Measurements from ENCODE around the gene ADGRV1.
"Not testable (repeated sequence)": the region's sequence is repeated elsewhere in the genome, so short reads cannot be mapped to it uniquely, and the experiment has no call there.

Gene ADGRV1

GRCh38 chr5:91042936-91043255 lies 484.3 kb downstream of the ADGRV1 start:
- no peaks in the 10 kb centered on the region for H3K9me3 Mint-ChIP-seq
- H3K36me3 Mint-ChIP-seq (ENCODE audit: insufficient read depth) = no peaks in the 10 kb centered on the region
- DNase-seq (ENCODE audit: low spot score in 2 of 2) = no peak
- H3K4me1 Mint-ChIP-seq = no peaks in the 10 kb centered on the region
- peaks cover 23% of the 10 kb centered on the region for H3K27me3 Mint-ChIP-seq
- no peak for ATAC-seq (replicated peaks; ENCODE audit: extremely low read depth, poor library complexity, severe bottlenecking)
- no peak overlapping the region for H3K4me3 Mint-ChIP-seq
- H3K27ac Mint-ChIP-seq (ENCODE audit: low read depth) = no peak overlapping the region

GRCh38 chr5:91048073-91048472 lies 489.5 kb downstream of the ADGRV1 start:
- Mint-ChIP-seq H3K36me3 (ENCODE audit: insufficient read depth) (no peaks in the 10 kb centered on the region), H3K9me3 (no peaks in the 10 kb centered on the region), H3K4me1 (no peaks in the 10 kb centered on the region), H3K4me3 (no peak overlapping the region), H3K27me3 (peaks cover 21% of the 10 kb centered on the region), H3K27ac (ENCODE audit: low read depth) (peak overlapping the region; percentile 14)
- DNase-seq (ENCODE audit: low spot score in 2 of 2) = no peak
- ATAC-seq (replicated peaks; ENCODE audit: extremely low read depth, poor library complexity, severe bottlenecking) = no peak

GRCh38 chr5:91049112-91049511 lies 490.5 kb downstream of the ADGRV1 start:
- ATAC-seq (replicated peaks; ENCODE audit: extremely low read depth, poor library complexity, severe bottlenecking) (no peak), DNase-seq (ENCODE audit: low spot score in 2 of 2) (no peak)
- peaks cover 31% of the 10 kb centered on the region for H3K27me3 Mint-ChIP-seq
- no peak overlapping the region for H3K4me3 Mint-ChIP-seq
- no peaks in the 10 kb centered on the region for H3K9me3 Mint-ChIP-seq
- H3K4me1 Mint-ChIP-seq = no peaks in the 10 kb centered on the region
- H3K27ac Mint-ChIP-seq (ENCODE audit: low read depth) = no peak overlapping the region
- H3K36me3 Mint-ChIP-seq (ENCODE audit: insufficient read depth) = no peaks in the 10 kb centered on the region

- ATAC-seq (replicated peaks; ENCODE audit: extremely low read depth, poor library complexity, severe bottlenecking) = no peak
- Mint-ChIP-seq H3K27me3 (peaks cover 29% of the 10 kb centered on the region), H3K4me3 (no peak overlapping the region), H3K9me3 (no peaks in the 10 kb centered on the region), H3K36me3 (ENCODE audit: insufficient read depth) (no peaks in the 10 kb centered on the region), H3K27ac (ENCODE audit: low read depth) (no peak overlapping the region), H3K4me1 (no peaks in the 10 kb centered on the region)
- DNase-seq (ENCODE audit: low spot score in 2 of 2) = no peak
Measured at GRCh38 chr5:91049800-91050199, 491.2 kb downstream of the ADGRV1 start.

GRCh38 chr5:91052411-91052810 lies 493.8 kb downstream of the ADGRV1 start:
- H3K36me3 Mint-ChIP-seq (ENCODE audit: insufficient read depth); H3K9me3 Mint-ChIP-seq; H3K4me1 Mint-ChIP-seq; ATAC-seq (replicated peaks; ENCODE audit: extremely low read depth, poor library complexity, severe bottlenecking); H3K27ac Mint-ChIP-seq (ENCODE audit: low read depth); H3K4me3 Mint-ChIP-seq; DNase-seq (ENCODE audit: low spot score in 2 of 2): not testable (repeated sequence)
- peaks cover 35% of the 10 kb centered on the region for H3K27me3 Mint-ChIP-seq

- ATAC-seq (replicated peaks; ENCODE audit: extremely low read depth, poor library complexity, severe bottlenecking) (no peak), DNase-seq (ENCODE audit: low spot score in 2 of 2) (no peak)
- Mint-ChIP-seq H3K4me1 (no peaks in the 10 kb centered on the region), H3K36me3 (ENCODE audit: insufficient read depth) (no peaks in the 10 kb centered on the region), H3K9me3 (no peaks in the 10 kb centered on the region), H3K27me3 (peaks cover 35% of the 10 kb centered on the region), H3K27ac (ENCODE audit: low read depth) (no peak overlapping the region), H3K4me3 (no peak overlapping the region)
Measured at GRCh38 chr5:91052977-91053740, 494.6 kb downstream of the ADGRV1 start.

GRCh38 chr5:91053741-91054025 lies 495.1 kb downstream of the ADGRV1 start:
- H3K4me3 Mint-ChIP-seq = no peak overlapping the region
- no peaks in the 10 kb centered on the region for H3K36me3 Mint-ChIP-seq (ENCODE audit: insufficient read depth)
- peaks cover 35% of the 10 kb centered on the region for H3K27me3 Mint-ChIP-seq
- ATAC-seq (replicated peaks; ENCODE audit: extremely low read depth, poor library complexity, severe bottlenecking) = no peak
- no peak overlapping the region for H3K27ac Mint-ChIP-seq (ENCODE audit: low read depth)
- no peak for DNase-seq (ENCODE audit: low spot score in 2 of 2)
- no peaks in the 10 kb centered on the region for H3K4me1 Mint-ChIP-seq
- H3K9me3 Mint-ChIP-seq = no peaks in the 10 kb centered on the region

- Mint-ChIP-seq H3K9me3 (no peaks in the 10 kb centered on the region), H3K27ac (ENCODE audit: low read depth) (no peak overlapping the region), H3K36me3 (ENCODE audit: insufficient read depth) (no peaks in the 10 kb centered on the region), H3K4me3 (no peak overlapping the region), H3K4me1 (no peaks in the 10 kb centered on the region), H3K27me3 (peaks cover 39% of the 10 kb centered on the region)
- ATAC-seq (replicated peaks; ENCODE audit: extremely low read depth, poor library complexity, severe bottlenecking) = no peak
- no peak for DNase-seq (ENCODE audit: low spot score in 2 of 2)
Measured at GRCh38 chr5:91058155-91058554, 499.6 kb downstream of the ADGRV1 start.

- no peak overlapping the region for H3K27ac Mint-ChIP-seq (ENCODE audit: low read depth)
- H3K27me3 Mint-ChIP-seq = peaks cover 39% of the 10 kb centered on the region
- DNase-seq (ENCODE audit: low spot score in 2 of 2) (no peak), ATAC-seq (replicated peaks; ENCODE audit: extremely low read depth, poor library complexity, severe bottlenecking) (no peak)
- no peaks in the 10 kb centered on the region for H3K36me3 Mint-ChIP-seq (ENCODE audit: insufficient read depth)
- no peaks in the 10 kb centered on the region for H3K9me3 Mint-ChIP-seq
- H3K4me3 Mint-ChIP-seq = no peak overlapping the region
- H3K4me1 Mint-ChIP-seq = no peaks in the 10 kb centered on the region
Measured at GRCh38 chr5:91058575-91058974, 500.0 kb downstream of the ADGRV1 start.

- peaks cover 39% of the 10 kb centered on the region for H3K27me3 Mint-ChIP-seq
- no peaks in the 10 kb centered on the region for H3K9me3 Mint-ChIP-seq
- no peak overlapping the region for H3K27ac Mint-ChIP-seq (ENCODE audit: low read depth)
- no peaks in the 10 kb centered on the region for H3K4me1 Mint-ChIP-seq
- no peak for DNase-seq (ENCODE audit: low spot score in 2 of 2)
- H3K4me3 Mint-ChIP-seq = no peak overlapping the region
- H3K36me3 Mint-ChIP-seq (ENCODE audit: insufficient read depth) = no peaks in the 10 kb centered on the region
- ATAC-seq (replicated peaks; ENCODE audit: extremely low read depth, poor library complexity, severe bottlenecking) = peak; percentile 36
Measured at GRCh38 chr5:91059409-91059808, 500.8 kb downstream of the ADGRV1 start.

GRCh38 chr5:91061094-91061493 lies 502.5 kb downstream of the ADGRV1 start:
- H3K27me3 Mint-ChIP-seq = peaks cover 48% of the 10 kb centered on the region
- DNase-seq (ENCODE audit: low spot score in 2 of 2) (no peak), ATAC-seq (replicated peaks; ENCODE audit: extremely low read depth, poor library complexity, severe bottlenecking) (no peak)
- no peak overlapping the region for H3K27ac Mint-ChIP-seq (ENCODE audit: low read depth)
- H3K4me3 Mint-ChIP-seq = no peak overlapping the region
- no peaks in the 10 kb centered on the region for H3K36me3 Mint-ChIP-seq (ENCODE audit: insufficient read depth)
- H3K4me1 Mint-ChIP-seq = no peaks in the 10 kb centered on the region
- H3K9me3 Mint-ChIP-seq = no peaks in the 10 kb centered on the region

- H3K4me1 Mint-ChIP-seq = no peaks in the 10 kb centered on the region
- ATAC-seq (replicated peaks; ENCODE audit: extremely low read depth, poor library complexity, severe bottlenecking) = no peak
- H3K27me3 Mint-ChIP-seq = peaks cover 45% of the 10 kb centered on the region
- H3K27ac Mint-ChIP-seq (ENCODE audit: low read depth) = no peak overlapping the region
- H3K9me3 Mint-ChIP-seq = no peaks in the 10 kb centered on the region
- no peak for DNase-seq (ENCODE audit: low spot score in 2 of 2)
- H3K36me3 Mint-ChIP-seq (ENCODE audit: insufficient read depth) = no peaks in the 10 kb centered on the region
- H3K4me3 Mint-ChIP-seq = no peak overlapping the region
Measured at GRCh38 chr5:91061946-91062562, 503.5 kb downstream of the ADGRV1 start.

GRCh38 chr5:91063098-91063690 lies 504.6 kb downstream of the ADGRV1 start:
- H3K9me3 Mint-ChIP-seq; H3K27ac Mint-ChIP-seq (ENCODE audit: low read depth); DNase-seq (ENCODE audit: low spot score in 2 of 2); H3K4me3 Mint-ChIP-seq; H3K36me3 Mint-ChIP-seq (ENCODE audit: insufficient read depth); ATAC-seq (replicated peaks; ENCODE audit: extremely low read depth, poor library complexity, severe bottlenecking); H3K4me1 Mint-ChIP-seq: not testable (repeated sequence)
- H3K27me3 Mint-ChIP-seq = peaks cover 45% of the 10 kb centered on the region

All from central memory CD8-positive, alpha-beta T cell (primary cell).